SK-N-SH (cell line): Measurements from ENCODE around the gene TRRAP. TPM values are rescaled to one million over a fixed set of nuclear protein-coding genes. Genes with fewer than 3 reads are reported as not detected.

Source experiments
- CTCF ChIA-PET: fragments of 300-600, 350-600 bp; formaldehyde crosslinking; extraction: SDS; loops from one replicate; lab custom pipeline; 2021; lab: Yijun Ruan, JAX
- POLR2A ChIA-PET: fragments of 350-600 bp; sonication (Branson Sonifier 250); formaldehyde crosslinking; extraction: SDS; loops from one replicate; lab custom pipeline; 2020; ENCODE audit warnings: antibody characterized with exemption, inconsistent platforms; lab: Yijun Ruan, JAX
- DNase-seq: peaks from one replicate; pipeline ENCODE4 v3.0.0; 2012
- H2AFZ ChIP-seq: fragments of 200-600 bp; sonication (generic); 2 replicates; pipeline ENCODE4 v1.8.1; 2016; ENCODE audit warnings: antibody characterized with exemption, mild to moderate bottlenecking, low read depth
- H3F3A ChIP-seq: fragments of 200-600 bp; sonication (generic); replicated peaks from 2 replicates; pipeline ENCODE3; 2016; ENCODE audit warnings: antibody characterized with exemption, mild to moderate bottlenecking; ENCODE audit not compliant: insufficient read depth
- H3K27ac ChIP-seq, 2 experiments: fragments of 200-500 bp in 1 of 2; fragments of 200-600 bp in 1 of 2; sonication (Bioruptor generic) in 1 of 2; sonication (generic), shearing (Covaris generic) in 1 of 2; 2 replicates each; pipeline versions ENCODE4 v1.5.1 to v1.6.1; 2014 to 2016; ENCODE audit warnings: low read depth in 2 of 2, inconsistent platforms in 1 of 2, low read length in 1 of 2, mild to moderate bottlenecking in 1 of 2, mixed read lengths in 1 of 2
- H3K27me3 ChIP-seq: fragments of 200-600 bp; sonication (generic), shearing (Covaris generic); 2 replicates; pipeline ENCODE4 v1.6.1; 2016; ENCODE audit warnings: mixed run types; ENCODE audit not compliant: insufficient read depth
- H3K36me3 ChIP-seq, 2 experiments: fragments of 200-500 bp in 1 of 2; fragments of 200-600 bp in 1 of 2; sonication (Bioruptor generic) in 1 of 2; sonication (generic) in 1 of 2; replicated peaks in 1 of 2; 2 replicates each; pipeline versions ENCODE3 to v1.5.1; 2014 to 2016; ENCODE audit warnings: low read length in 1 of 2, mild to moderate bottlenecking in 1 of 2; ENCODE audit not compliant: insufficient read depth in 2 of 2, control insufficient read depth in 1 of 2
- H3K4me1 ChIP-seq, 2 experiments: fragments of 200-500 bp in 1 of 2; fragments of 200-600 bp in 1 of 2; sonication (Bioruptor generic) in 1 of 2; sonication (generic), shearing (Covaris generic) in 1 of 2; 2 replicates each; pipeline versions ENCODE4 v1.5.1 to v1.6.1; 2014 to 2016; ENCODE audit warnings: low read depth in 1 of 2, low read length in 1 of 2, mixed run types in 1 of 2; ENCODE audit not compliant: insufficient read depth in 2 of 2, control insufficient read depth in 1 of 2
- H3K4me2 ChIP-seq: fragments of 200-600 bp; sonication (generic), shearing (Covaris generic); 2 replicates; pipeline ENCODE4 v1.6.1; 2017; ENCODE audit warnings: mixed run types
- H3K4me3 ChIP-seq, 2 experiments: fragments of 200-500 bp in 1 of 2; fragments of 200-600 bp in 1 of 2; sonication (Bioruptor generic) in 1 of 2; sonication (generic), shearing (Covaris generic) in 1 of 2; 2 replicates each; pipeline versions ENCODE4 v1.5.1 to v1.8.1; 2014 to 2016; ENCODE audit warnings: low read depth in 2 of 2, inconsistent platforms in 1 of 2, low read length in 1 of 2, mild to moderate bottlenecking in 1 of 2, mixed read lengths in 1 of 2, moderate library complexity in 1 of 2
- H3K79me2 ChIP-seq: fragments of 200-600 bp; sonication (generic); 2 replicates; pipeline ENCODE4 v1.8.1; 2017; ENCODE audit warnings: mild to moderate bottlenecking; ENCODE audit not compliant: insufficient read depth
- H3K9ac ChIP-seq: fragments of 200-600 bp; sonication (generic); 2 replicates; pipeline ENCODE4 v1.6.1; 2017; ENCODE audit warnings: mixed run types
- H3K9me2 ChIP-seq: fragments of 200-600 bp; sonication (generic); 2 replicates; pipeline ENCODE4 v1.6.1; 2017; ENCODE audit warnings: mixed run types
- H3K9me3 ChIP-seq: fragments of 200-600 bp; sonication (generic); 2 replicates; pipeline ENCODE4 v1.6.1; 2017; ENCODE audit warnings: mixed run types, mild to moderate bottlenecking, moderate library complexity
- H4K20me1 ChIP-seq: fragments of 200-600 bp; sonication (generic); 2 replicates; pipeline ENCODE4 v1.6.1; 2017; ENCODE audit warnings: mild to moderate bottlenecking, mixed run types; ENCODE audit not compliant: insufficient read depth
- EP300 ChIP-seq, 2 experiments: IDR thresholded peaks; 2 replicates each; pipeline versions ENCODE4 v1.4.0 to v1.6.1; 2012; ENCODE audit warnings: borderline replicate concordance in 1 of 2, low read depth in 1 of 2, low read length in 1 of 2
- FOSL2 ChIP-seq: IDR thresholded peaks from 2 replicates; pipeline ENCODE4 v1.4.0; 2012; ENCODE audit warnings: low read depth, mild to moderate bottlenecking, moderate library complexity, borderline replicate concordance
- FOXM1 ChIP-seq: IDR thresholded peaks from 2 replicates; pipeline ENCODE4 v1.4.0; 2012; ENCODE audit warnings: low read depth, mild to moderate bottlenecking
- GABPA ChIP-seq: IDR thresholded peaks from 2 replicates; pipeline ENCODE4 v1.4.0; 2012; ENCODE audit warnings: low read depth, mild to moderate bottlenecking
- MEF2A ChIP-seq: IDR thresholded peaks from 2 replicates; pipeline ENCODE4 v1.4.0; 2012; ENCODE audit warnings: low read depth, borderline replicate concordance
- RAD21 ChIP-seq: IDR thresholded peaks from 2 replicates; pipeline ENCODE4 v1.6.1; 2012; ENCODE audit warnings: mild to moderate bottlenecking, low read length
- RCOR1 ChIP-seq: fragments of 150-350 bp; IDR thresholded peaks from 2 replicates; pipeline ENCODE4 v1.6.1; 2017; ENCODE audit warnings: antibody characterized with exemption, low read length
- RFX5 ChIP-seq: IDR thresholded peaks from 2 replicates; pipeline ENCODE4 v1.6.1; 2012; ENCODE audit warnings: mild to moderate bottlenecking, improper control_type of control experiment, low read length
- SIN3A ChIP-seq: IDR thresholded peaks from 2 replicates; pipeline ENCODE4 v1.6.1; 2012; ENCODE audit warnings: low read depth, mild to moderate bottlenecking, low read length, moderate library complexity, borderline replicate concordance
- TCF12 ChIP-seq: IDR thresholded peaks from 2 replicates; pipeline ENCODE4 v1.4.0; 2012
- TEAD4 ChIP-seq: IDR thresholded peaks from 2 replicates; pipeline ENCODE4 v1.4.0; 2012; ENCODE audit warnings: mild to moderate bottlenecking, borderline replicate concordance; ENCODE audit not compliant: insufficient read depth
- YY1 ChIP-seq: IDR thresholded peaks from 2 replicates; pipeline ENCODE4 v1.4.0; 2012; ENCODE audit warnings: low read depth, mild to moderate bottlenecking
- WGBS: methylation state at CpG from one replicate; pipeline ENCODE4 v1.1.6; 2017; ENCODE audit warnings: low lambda C conversion rate; 5-methylcytosine and 5-hydroxymethylcytosine counted together
- polyA plus RNA-seq, 3 experiments: library from polyadenylated mRNA; depleted of rRNA; stranded (reverse); fragments of >200 nt; gene quantifications; 2 replicates each; pipeline ENCODE4 v1.2.3, GENCODE V29; 2012
- TF ChIP-seq, protein P1 (sequence below): fragments of 150-350 bp; IDR thresholded peaks from 2 replicates; pipeline ENCODE4 v1.6.1; 2016; ENCODE audit warnings: mild to moderate bottlenecking, low read depth, low read length
- TF ChIP-seq, protein P2 (sequence below): fragments of 150-350 bp; IDR thresholded peaks from 2 replicates; pipeline ENCODE4 v1.6.1; 2017; ENCODE audit warnings: antibody characterized with exemption, low read length, low read depth, borderline replicate concordance
- TF ChIP-seq, protein P3 (sequence below): fragments of 200-600 bp; sonication (generic); IDR thresholded peaks from 2 replicates; pipeline ENCODE4 v1.6.1; 2017; ENCODE audit warnings: antibody characterized with exemption, mild to moderate bottlenecking, moderate library complexity
- TF ChIP-seq, protein P4 (sequence below): IDR thresholded peaks from 2 replicates; pipeline ENCODE4 v1.4.0; 2012; ENCODE audit warnings: low read depth

Gene TRRAP
- polyA plus RNA-seq, 1 of the 3 experiments (the other 2 are of a cell fraction), result 24.9 TPM

DNA sequence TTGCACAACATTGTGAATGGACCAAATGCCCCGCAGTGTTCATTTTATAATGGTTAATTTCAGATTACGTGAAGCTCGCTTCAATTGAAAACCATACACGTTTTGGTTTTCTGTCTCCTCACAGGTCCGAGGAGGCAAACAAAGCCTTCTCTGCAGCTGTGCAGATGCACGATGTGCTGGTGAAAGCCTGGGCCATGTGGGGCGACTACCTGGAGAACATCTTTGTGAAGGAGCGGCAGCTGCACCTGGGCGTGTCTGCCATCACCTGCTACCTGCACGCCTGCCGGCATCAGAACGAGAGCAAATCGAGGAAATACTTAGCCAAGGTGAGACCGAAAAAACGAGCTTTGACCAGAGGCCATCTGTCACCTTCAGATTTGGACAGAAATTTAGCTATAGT is 110.3 kb downstream of the TRRAP start (continued):
- TF ChIP-seq, protein P1, sequence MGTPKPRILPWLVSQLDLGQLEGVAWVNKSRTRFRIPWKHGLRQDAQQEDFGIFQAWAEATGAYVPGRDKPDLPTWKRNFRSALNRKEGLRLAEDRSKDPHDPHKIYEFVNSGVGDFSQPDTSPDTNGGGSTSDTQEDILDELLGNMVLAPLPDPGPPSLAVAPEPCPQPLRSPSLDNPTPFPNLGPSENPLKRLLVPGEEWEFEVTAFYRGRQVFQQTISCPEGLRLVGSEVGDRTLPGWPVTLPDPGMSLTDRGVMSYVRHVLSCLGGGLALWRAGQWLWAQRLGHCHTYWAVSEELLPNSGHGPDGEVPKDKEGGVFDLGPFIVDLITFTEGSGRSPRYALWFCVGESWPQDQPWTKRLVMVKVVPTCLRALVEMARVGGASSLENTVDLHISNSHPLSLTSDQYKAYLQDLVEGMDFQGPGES, result no peak
- TF ChIP-seq, protein P2, sequence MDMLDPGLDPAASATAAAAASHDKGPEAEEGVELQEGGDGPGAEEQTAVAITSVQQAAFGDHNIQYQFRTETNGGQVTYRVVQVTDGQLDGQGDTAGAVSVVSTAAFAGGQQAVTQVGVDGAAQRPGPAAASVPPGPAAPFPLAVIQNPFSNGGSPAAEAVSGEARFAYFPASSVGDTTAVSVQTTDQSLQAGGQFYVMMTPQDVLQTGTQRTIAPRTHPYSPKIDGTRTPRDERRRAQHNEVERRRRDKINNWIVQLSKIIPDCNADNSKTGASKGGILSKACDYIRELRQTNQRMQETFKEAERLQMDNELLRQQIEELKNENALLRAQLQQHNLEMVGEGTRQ, result no peak
- TF ChIP-seq TCF12 (no peak), RAD21 (no peak), RFX5 (no peak)

DNA sequence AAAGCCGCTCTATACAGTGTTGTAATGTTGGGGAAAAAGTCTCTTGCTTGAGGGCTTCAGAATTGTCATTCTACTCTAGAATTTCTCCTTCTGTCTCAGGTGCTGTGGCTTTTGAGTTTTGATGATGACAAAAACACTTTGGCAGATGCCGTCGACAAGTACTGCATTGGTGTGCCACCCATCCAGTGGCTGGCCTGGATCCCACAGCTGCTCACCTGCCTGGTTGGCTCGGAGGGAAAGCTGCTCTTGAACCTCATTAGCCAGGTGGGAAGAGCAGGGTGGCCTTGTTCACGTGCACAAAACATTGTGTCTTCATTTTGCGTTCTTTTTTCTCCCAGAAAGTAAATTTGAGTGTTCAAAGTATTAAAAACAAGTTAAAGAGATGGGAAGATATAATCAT is 112.0 kb downstream of the TRRAP start:
- H3K9me3 ChIP-seq, result no peaks in the 10 kb centered on the region
- H3K4me2 ChIP-seq, result no peak overlapping the region
- POLR2A ChIA-PET, result no interaction called here
- H3K4me3 ChIP-seq, result no peak overlapping the region
- no peaks in the 10 kb centered on the region for H3K79me2 ChIP-seq
- CTCF ChIA-PET, result interaction anchor here (0.5 to 1.5 kb wide), 2 partner anchors 31 to 46 kb away, joined by 3 read pairs; no protein-coding TSS in a partner anchor
- no peak for DNase-seq
- no peaks in the 10 kb centered on the region for H3F3A ChIP-seq
- H3K27me3 ChIP-seq, result no peaks in the 10 kb centered on the region
- H3K27ac ChIP-seq, result no peak overlapping the region
- H3K9me2 ChIP-seq, result no peaks in the 10 kb centered on the region
- TF ChIP-seq, protein P3, sequence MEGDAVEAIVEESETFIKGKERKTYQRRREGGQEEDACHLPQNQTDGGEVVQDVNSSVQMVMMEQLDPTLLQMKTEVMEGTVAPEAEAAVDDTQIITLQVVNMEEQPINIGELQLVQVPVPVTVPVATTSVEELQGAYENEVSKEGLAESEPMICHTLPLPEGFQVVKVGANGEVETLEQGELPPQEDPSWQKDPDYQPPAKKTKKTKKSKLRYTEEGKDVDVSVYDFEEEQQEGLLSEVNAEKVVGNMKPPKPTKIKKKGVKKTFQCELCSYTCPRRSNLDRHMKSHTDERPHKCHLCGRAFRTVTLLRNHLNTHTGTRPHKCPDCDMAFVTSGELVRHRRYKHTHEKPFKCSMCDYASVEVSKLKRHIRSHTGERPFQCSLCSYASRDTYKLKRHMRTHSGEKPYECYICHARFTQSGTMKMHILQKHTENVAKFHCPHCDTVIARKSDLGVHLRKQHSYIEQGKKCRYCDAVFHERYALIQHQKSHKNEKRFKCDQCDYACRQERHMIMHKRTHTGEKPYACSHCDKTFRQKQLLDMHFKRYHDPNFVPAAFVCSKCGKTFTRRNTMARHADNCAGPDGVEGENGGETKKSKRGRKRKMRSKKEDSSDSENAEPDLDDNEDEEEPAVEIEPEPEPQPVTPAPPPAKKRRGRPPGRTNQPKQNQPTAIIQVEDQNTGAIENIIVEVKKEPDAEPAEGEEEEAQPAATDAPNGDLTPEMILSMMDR, result no peak
- no peak for TF ChIP-seq TEAD4
- TF ChIP-seq EP300 (IDR thresholded peaks at IDR 0.05; ENCODE audit: borderline replicate concordance in 1 of 2, low read depth in 1 of 2, low read length in 1 of 2), result no peak
- no peak for TF ChIP-seq FOSL2
- TF ChIP-seq GABPA, result no peak
- no peak for TF ChIP-seq TCF12
- no peak for TF ChIP-seq RCOR1
- TF ChIP-seq YY1, result no peak
- TF ChIP-seq FOXM1, result no peak
- TF ChIP-seq, protein P2, result no peak
- no peak for TF ChIP-seq SIN3A
- no peak for TF ChIP-seq MEF2A
- TF ChIP-seq, protein P4, sequence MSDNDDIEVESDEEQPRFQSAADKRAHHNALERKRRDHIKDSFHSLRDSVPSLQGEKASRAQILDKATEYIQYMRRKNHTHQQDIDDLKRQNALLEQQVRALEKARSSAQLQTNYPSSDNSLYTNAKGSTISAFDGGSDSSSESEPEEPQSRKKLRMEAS, result no peak
- 92% methylated on average over 6 of the region's 6 CpGs for WGBS
- H3K9ac ChIP-seq, result no peak overlapping the region
- no peaks in the 10 kb centered on the region for H3K4me1 ChIP-seq
- no peaks in the 10 kb centered on the region for H4K20me1 ChIP-seq
- peaks cover 71 to 95% of the 10 kb centered on the region in 2 experiments for H3K36me3 ChIP-seq
- H2AFZ ChIP-seq, result no peak overlapping the region
